Activated naive CD4-positive, alpha-beta T cell treated with anti-CD3 and anti-CD28 coated beads, Interleukin-2, amount 10 ng/mL, durations not matched to agents 7 days and 5 days (primary cell): ENCODE data around the gene NOP9.

Source experiments
- CTCF ChIA-PET: fragments of 350-600 bp; sonication (Branson Sonifier 250); formaldehyde crosslinking; loops from one replicate; lab custom pipeline; 2021; ENCODE audit warnings: antibody characterized with exemption; lab: Charles Lee
- DNase-seq: peaks from one replicate; pipeline ENCODE4 v3.0.0-alpha.2; 2020
- H3K27ac Mint-ChIP-seq: one replicate; pipeline ENCODE4 v1.8.0; 2021; ENCODE audit warnings: mild to moderate bottlenecking, moderate library complexity, mixed read lengths
- H3K27me3 Mint-ChIP-seq: one replicate; pipeline ENCODE4 v1.8.0; 2021; ENCODE audit warnings: mild to moderate bottlenecking, mixed read lengths
- H3K36me3 Mint-ChIP-seq: one replicate; pipeline ENCODE4 v1.8.0; 2021; ENCODE audit warnings: mixed read lengths
- H3K4me1 Mint-ChIP-seq: one replicate; pipeline ENCODE4 v1.8.0; 2021; ENCODE audit warnings: mixed read lengths
- H3K4me3 Mint-ChIP-seq: one replicate; pipeline ENCODE4 v1.8.0; 2021; ENCODE audit warnings: mild to moderate bottlenecking, moderate library complexity, mixed read lengths
- H3K9me3 Mint-ChIP-seq: one replicate; pipeline ENCODE4 v1.8.0; 2021; ENCODE audit warnings: mixed read lengths

NOP9 gene

DNA sequence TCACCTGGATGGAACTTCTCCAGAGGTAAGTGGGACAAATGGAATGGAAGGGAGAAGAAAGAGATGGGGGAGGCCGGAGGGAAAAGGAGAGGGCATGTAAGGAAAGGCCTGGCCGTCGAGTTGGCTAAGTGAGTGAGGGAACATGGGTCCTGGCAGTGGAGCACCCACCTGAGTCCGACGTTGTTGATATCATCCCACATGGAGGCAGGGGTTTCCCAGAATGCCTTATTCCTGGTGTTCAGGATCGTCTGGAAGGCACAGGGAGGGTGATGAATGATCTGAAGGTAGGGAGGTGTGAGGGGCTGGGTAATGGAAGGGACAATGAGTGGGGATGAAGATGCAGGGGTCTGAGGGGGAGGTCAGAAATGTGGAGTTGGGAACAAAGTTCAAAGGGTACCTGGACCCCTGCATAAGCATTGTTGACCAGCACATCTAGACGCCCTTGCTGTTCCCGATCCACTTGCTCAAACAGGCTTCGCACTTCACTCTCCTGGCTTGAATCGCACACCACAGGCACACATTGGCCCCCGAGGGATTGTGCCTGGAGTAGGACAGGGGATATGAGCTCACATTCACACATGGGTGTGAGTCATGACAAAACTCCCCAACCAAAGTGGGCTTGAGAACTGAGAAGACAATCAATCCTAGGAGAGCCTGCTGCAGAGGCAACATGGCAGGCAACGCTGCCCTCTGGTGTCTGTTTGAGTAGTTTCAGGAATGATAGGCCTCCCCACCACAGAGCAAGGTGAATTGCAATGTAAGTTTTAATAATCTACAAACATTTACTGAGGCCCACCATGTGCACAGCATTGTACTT is 3.1 kb upstream of the NOP9 start:
- CTCF ChIA-PET: interaction anchor here (0.7 to 8.3 kb wide), 19 partner anchors 8 to 135 kb away, joined by 3 to 223 read pairs (median 8); partner anchors contain the start of genes CHMP4A, CIDEB, IRF9 and LTB4R
- H3K27ac Mint-ChIP-seq: peak overlapping the region; percentile 82
- H3K9me3 Mint-ChIP-seq: no peaks in the 10 kb centered on the region
- H3K4me1 Mint-ChIP-seq: peaks cover 51% of the 10 kb centered on the region
- H3K27me3 Mint-ChIP-seq: peaks cover 5% of the 10 kb centered on the region
- peak; percentile 81 for DNase-seq
- peaks cover 31% of the 10 kb centered on the region for H3K36me3 Mint-ChIP-seq
- peak overlapping the region; percentile 4 for H3K4me3 Mint-ChIP-seq

DNA sequence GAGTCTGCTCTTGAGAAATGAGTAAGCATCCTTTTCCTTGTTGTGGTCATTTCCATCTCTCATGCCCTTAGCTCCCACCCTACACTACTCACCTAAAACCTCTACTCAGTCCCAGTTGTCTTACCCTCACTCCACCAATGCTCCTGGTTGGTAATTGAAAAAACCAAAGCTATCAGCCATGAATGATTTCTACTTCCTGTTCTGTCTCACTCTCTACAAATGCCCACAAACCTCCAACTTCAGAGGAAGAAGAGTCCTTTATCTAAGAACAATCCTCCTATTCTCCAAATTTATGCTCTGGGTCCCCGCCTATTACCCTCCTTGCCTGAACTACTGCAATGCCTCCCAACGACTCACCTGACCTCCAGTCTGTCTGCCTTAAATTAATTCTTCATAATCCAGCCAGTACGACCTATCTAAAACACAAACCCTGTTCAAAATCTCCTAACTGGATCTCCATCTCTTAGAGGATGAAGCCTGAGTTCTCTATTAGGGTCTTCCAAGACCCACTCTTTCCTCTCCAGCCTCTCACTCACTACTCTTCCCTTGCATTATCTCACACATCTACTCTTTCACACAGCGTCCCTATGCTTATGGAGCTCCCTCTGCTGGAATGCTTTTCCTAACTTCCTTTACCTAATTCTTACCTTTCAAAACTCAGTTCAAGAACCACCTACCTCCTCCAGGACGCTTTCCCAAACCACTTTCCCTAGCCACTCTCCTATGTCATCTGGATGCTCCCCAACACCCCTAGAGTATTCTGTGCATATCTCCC is 2.3 kb upstream of the NOP9 start:
- DNase-seq: no peak
- CTCF ChIA-PET: interaction anchor here (0.7 to 8.3 kb wide), 22 partner anchors 9 to 240 kb away, joined by 3 to 223 read pairs (median 6); partner anchors contain the start of genes CHMP4A, CIDEB, GMPR2 and IRF9
- peak overlapping the region; percentile 82 for H3K27ac Mint-ChIP-seq
- H3K4me3 Mint-ChIP-seq: peak overlapping the region; percentile 7
- peaks cover 28% of the 10 kb centered on the region for H3K36me3 Mint-ChIP-seq
- peaks cover 5% of the 10 kb centered on the region for H3K27me3 Mint-ChIP-seq
- H3K4me1 Mint-ChIP-seq: peaks cover 58% of the 10 kb centered on the region
- H3K9me3 Mint-ChIP-seq: no peaks in the 10 kb centered on the region

DNA sequence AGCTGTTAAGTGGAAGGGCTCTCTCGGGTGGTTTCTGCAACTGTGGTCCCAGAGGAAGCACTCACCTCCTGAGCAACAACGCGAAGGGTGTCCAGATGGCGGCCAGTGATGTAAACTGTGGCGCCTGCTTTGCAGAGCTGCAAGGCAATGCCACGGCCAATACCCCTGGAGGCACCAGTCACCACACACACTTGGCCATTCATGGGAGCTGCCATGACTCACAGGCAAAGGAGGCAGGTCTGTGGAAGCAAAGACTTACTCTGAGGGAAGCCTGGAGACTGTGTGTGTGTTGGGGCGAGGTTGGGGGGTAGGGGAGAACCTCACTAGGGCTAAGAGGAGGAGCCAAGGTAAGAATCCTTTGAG is 777 bp upstream of the NOP9 start:
- DNase-seq: no peak
- Mint-ChIP-seq H3K27ac (peak overlapping the region; percentile 93), H3K36me3 (peaks cover 33% of the 10 kb centered on the region), H3K4me1 (peaks cover 58% of the 10 kb centered on the region), H3K4me3 (peak overlapping the region; percentile 93), H3K27me3 (peaks cover 5% of the 10 kb centered on the region), H3K9me3 (no peaks in the 10 kb centered on the region)
- CTCF ChIA-PET: interaction anchor here (1.7 to 8.3 kb wide), 7 partner anchors 11 to 132 kb away, joined by 4 to 223 read pairs (median 19); partner anchors contain the start of genes CIDEB, LTB4R, LTB4R2 and MDP1

DNA sequence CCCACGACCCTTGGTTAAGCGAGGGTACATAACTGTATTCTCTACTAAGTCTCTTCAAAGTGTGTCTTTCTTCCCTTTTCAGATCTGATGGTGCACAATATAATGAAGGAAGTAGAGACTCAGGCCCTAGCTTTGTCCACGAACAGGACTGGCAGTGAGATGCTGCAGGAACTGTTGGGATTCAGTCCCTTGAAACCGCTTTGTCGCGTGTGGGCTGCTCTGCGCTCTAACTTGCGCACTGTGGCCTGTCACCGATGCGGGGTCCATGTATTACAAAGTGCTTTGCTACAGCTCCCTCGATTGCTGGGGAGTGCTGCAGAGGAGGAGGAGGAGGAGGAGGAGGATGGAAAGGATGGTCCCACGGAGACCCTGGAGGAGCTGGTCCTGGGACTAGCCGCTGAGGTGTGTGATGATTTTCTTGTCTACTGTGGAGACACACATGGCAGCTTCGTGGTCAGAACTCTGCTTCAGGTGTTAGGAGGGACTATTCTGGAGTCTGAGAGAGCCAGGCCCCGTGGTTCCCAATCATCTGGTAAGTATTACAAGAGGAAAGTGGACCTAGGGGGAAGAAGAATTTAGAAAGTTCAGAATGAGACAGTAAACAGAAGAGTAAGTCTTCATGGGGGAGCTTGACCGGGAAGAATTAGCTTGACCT is 803 bp downstream of the NOP9 start:
- Mint-ChIP-seq H3K27me3 (peaks cover 5% of the 10 kb centered on the region), H3K9me3 (no peaks in the 10 kb centered on the region), H3K4me3 (peak overlapping the region; percentile 93), H3K4me1 (peaks cover 61% of the 10 kb centered on the region), H3K36me3 (peaks cover 47% of the 10 kb centered on the region), H3K27ac (peak overlapping the region; percentile 93)
- DNase-seq: no peak
- CTCF ChIA-PET: interaction anchor here (1.3 to 8.3 kb wide), 6 partner anchors 9 to 131 kb away, joined by 5 to 223 read pairs (median 58); partner anchors contain the start of genes CIDEB, LTB4R, LTB4R2 and MDP1

- no peak overlapping the region for H3K27ac Mint-ChIP-seq
These were observed 4.4 kb downstream of the NOP9 start for GRCh38 chr14:24304019-24304387.

GRCh38 chr14:24307156-24307574 is 7.5 kb downstream of the NOP9 start:
- no peak overlapping the region for H3K4me3 Mint-ChIP-seq
- CTCF ChIA-PET: interaction anchor here (0.6 to 13.0 kb wide), 19 partner anchors 8 to 249 kb away, joined by 3 to 129 read pairs (median 6); partner anchors contain the start of genes ADCY4, CHMP4A, DHRS1 and KHNYN
- DNase-seq: no peak
- H3K27ac Mint-ChIP-seq: no peak overlapping the region
- H3K27me3 Mint-ChIP-seq: no peaks in the 10 kb centered on the region
- peaks cover 44% of the 10 kb centered on the region for H3K4me1 Mint-ChIP-seq
- no peaks in the 10 kb centered on the region for H3K9me3 Mint-ChIP-seq
- peaks cover 59% of the 10 kb centered on the region for H3K36me3 Mint-ChIP-seq

More at GRCh38 chr14:24304019-24304387, 4.4 kb downstream of the NOP9 start:
- Mint-ChIP-seq H3K36me3 (peaks cover 57% of the 10 kb centered on the region), H3K4me1 (peaks cover 49% of the 10 kb centered on the region), H3K4me3 (no peak overlapping the region), H3K27me3 (peaks cover 5% of the 10 kb centered on the region), H3K9me3 (no peaks in the 10 kb centered on the region)
- DNase-seq: no peak
- CTCF ChIA-PET: interaction anchor here (1.3 kb wide), 1 partner anchor 128 kb away, joined by 3 read pairs; no protein-coding TSS in a partner anchor

DNA sequence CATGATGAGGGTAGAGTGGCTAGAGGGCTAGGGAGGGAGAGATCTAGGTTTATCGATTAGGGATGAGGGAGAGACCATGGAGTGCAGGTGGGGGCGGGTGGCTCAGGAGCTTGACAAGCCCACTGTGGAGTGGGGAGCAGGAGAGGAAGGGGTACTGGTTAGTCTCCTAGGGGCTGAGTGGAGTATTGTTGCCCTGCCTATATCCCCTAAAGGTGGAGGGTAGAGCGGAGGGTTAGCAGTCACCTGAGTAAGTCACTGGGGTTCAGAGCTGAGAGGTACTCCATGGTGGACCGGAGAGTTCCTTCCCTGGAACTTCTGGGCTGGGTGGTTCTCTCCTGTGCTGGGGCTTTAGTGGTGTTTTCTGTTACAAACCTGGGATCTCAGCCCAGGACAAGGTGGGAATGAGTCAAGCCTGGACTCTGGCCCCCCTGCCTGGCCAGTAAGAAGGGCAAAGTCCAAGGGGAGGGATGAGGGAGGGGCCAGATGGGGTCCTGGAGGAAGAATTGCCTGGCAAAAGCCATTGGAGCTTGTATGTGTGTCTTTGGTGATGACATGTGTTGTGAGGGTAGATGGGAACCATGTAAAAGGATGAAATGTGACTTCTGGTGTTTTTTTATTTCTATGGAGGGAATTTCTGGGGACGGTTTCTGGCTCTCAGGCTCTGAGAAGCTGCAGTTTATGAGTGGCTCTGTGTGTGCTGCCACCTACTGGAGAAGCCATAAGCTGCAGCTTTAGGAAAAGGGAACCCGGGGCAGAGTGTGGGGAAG is 8.1 kb downstream of the NOP9 start, which contains the start of gene CIDEB:
TSS of gene CIDEB (minus strand) at position 403 of the 767 bp plus-strand sequence. CDS start at position 284, 119 bp downstream.
- no peaks in the 10 kb centered on the region for H3K9me3 Mint-ChIP-seq
- peak; percentile 75 for DNase-seq
- H3K27me3 Mint-ChIP-seq: no peaks in the 10 kb centered on the region
- peaks cover 60% of the 10 kb centered on the region for H3K36me3 Mint-ChIP-seq
- H3K4me1 Mint-ChIP-seq: peaks cover 49% of the 10 kb centered on the region
- H3K27ac Mint-ChIP-seq: no peak within 1 kb of the TSS
- CTCF ChIA-PET: interaction anchor here (0.6 to 13.0 kb wide), 44 partner anchors 9 to 249 kb away, joined by 3 to 129 read pairs (median 5); partner anchors contain the start of genes ADCY4, DHRS1, KHNYN and MDP1
- no peak within 1 kb of the TSS for H3K4me3 Mint-ChIP-seq

- no peak for DNase-seq
- Mint-ChIP-seq H3K36me3 (peaks cover 61% of the 10 kb centered on the region), H3K27me3 (no peaks in the 10 kb centered on the region), H3K27ac (no peak overlapping the region), H3K9me3 (no peaks in the 10 kb centered on the region), H3K4me3 (no peak overlapping the region), H3K4me1 (peaks cover 56% of the 10 kb centered on the region)
- CTCF ChIA-PET: interaction anchor here (0.6 to 13.0 kb wide), 44 partner anchors 10 to 250 kb away, joined by 3 to 129 read pairs (median 6); partner anchors contain the start of genes ADCY4, DHRS1, GMPR2 and KHNYN
These were observed 8.9 kb downstream of the NOP9 start for GRCh38 chr14:24308342-24309124.

GRCh38 chr14:24309538-24310264 is 10.1 kb downstream of the NOP9 start, which contains the start of gene LTB4R2:
LTB4R2 (plus strand) TSS chr14:24310140; CDS start chr14:24310665, 525 bp downstream.
- CTCF ChIA-PET: interaction anchor here (0.7 to 13.0 kb wide), 24 partner anchors 9 to 229 kb away, joined by 3 to 129 read pairs (median 6); partner anchors contain the start of genes ADCY4, CBLN3, DHRS1 and GMPR2
- peaks cover 60% of the 10 kb centered on the region for H3K36me3 Mint-ChIP-seq

DNA sequence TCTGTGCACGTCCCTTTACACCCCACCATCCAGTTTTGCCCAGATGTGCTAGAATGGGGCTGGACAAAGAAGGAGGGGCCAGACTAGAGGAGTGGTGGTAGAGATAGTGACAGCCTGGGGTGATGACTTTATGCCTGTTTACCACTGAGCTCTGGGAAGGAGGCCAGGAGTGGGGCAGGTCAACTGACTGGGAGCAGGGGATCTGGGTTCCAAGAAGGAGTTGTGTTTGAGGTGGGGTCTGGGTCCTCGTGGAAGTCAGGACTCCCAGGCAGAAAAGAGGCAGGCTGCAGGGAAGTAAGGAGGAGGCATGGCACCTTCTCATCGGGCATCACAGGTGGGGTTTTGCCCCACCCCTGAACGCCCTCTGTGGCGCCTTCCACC is 10.6 kb downstream of the NOP9 start:
- Mint-ChIP-seq H3K4me3 (peak overlapping the region; percentile 81), H3K9me3 (no peaks in the 10 kb centered on the region), H3K27ac (peak overlapping the region; percentile 85), H3K4me1 (peaks cover 71% of the 10 kb centered on the region), H3K27me3 (no peaks in the 10 kb centered on the region), H3K36me3 (peaks cover 54% of the 10 kb centered on the region)
- no peak for DNase-seq
- CTCF ChIA-PET: interaction anchor here (0.7 to 13.0 kb wide), 18 partner anchors 12 to 121 kb away, joined by 3 to 129 read pairs (median 4); partner anchors contain the start of genes ADCY4, CBLN3, DHRS1 and GMPR2

More at GRCh38 chr14:24309538-24310264, 10.1 kb downstream of the NOP9 start, which contains the start of gene LTB4R2:
- DNase-seq: no peak
- no peaks in the 10 kb centered on the region for H3K9me3 Mint-ChIP-seq
- peaks cover 68% of the 10 kb centered on the region for H3K4me1 Mint-ChIP-seq
- H3K27me3 Mint-ChIP-seq: no peaks in the 10 kb centered on the region
- peak within 1 kb of the TSS; percentile 85 for H3K27ac Mint-ChIP-seq
- H3K4me3 Mint-ChIP-seq: peak within 1 kb of the TSS; percentile 81
